AG10803 (cell line): ENCODE results near the gene GALNT17.

Experiments used
- DNase-seq: peaks from one replicate; pipeline ENCODE4 v3.0.0; 2010; ENCODE audit warnings: low read depth
- H3K4me3 ChIP-seq: 2 replicates; pipeline ENCODE4 v1.5.1; 2011; ENCODE audit warnings: mild to moderate bottlenecking, low read length, control low read depth
- TF ChIP-seq, protein P1 (sequence below): conservative IDR thresholded peaks from 2 replicates; pipeline ENCODE4 v1.5.1; 2011; ENCODE audit warnings: mild to moderate bottlenecking, low read length, control low read depth, inconsistent platforms

The GALNT17 gene

DNA sequence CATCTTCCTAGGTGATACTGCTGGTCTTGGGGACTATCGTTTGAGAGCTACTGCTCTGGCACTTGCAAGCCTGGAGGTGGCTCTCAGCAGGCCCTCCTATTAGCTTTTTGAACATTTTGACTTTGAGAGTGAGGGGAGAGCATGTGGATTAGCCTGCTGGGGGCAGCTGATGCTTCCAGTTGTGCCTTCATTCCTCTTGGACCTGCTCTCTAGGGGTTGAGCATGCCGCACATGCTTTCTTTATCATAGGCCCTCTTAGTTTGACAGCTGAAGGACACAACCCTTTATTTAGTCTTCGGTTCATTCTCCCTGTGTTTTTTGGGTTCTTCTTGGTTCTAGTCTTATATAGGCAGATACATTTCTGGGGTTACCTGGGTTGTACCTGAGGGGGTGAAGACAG is 132.1 kb downstream of the GALNT17 start:
- no peak for DNase-seq
- no peak overlapping the region for H3K4me3 ChIP-seq
- TF ChIP-seq, protein P1, sequence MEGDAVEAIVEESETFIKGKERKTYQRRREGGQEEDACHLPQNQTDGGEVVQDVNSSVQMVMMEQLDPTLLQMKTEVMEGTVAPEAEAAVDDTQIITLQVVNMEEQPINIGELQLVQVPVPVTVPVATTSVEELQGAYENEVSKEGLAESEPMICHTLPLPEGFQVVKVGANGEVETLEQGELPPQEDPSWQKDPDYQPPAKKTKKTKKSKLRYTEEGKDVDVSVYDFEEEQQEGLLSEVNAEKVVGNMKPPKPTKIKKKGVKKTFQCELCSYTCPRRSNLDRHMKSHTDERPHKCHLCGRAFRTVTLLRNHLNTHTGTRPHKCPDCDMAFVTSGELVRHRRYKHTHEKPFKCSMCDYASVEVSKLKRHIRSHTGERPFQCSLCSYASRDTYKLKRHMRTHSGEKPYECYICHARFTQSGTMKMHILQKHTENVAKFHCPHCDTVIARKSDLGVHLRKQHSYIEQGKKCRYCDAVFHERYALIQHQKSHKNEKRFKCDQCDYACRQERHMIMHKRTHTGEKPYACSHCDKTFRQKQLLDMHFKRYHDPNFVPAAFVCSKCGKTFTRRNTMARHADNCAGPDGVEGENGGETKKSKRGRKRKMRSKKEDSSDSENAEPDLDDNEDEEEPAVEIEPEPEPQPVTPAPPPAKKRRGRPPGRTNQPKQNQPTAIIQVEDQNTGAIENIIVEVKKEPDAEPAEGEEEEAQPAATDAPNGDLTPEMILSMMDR, result no peak

DNA sequence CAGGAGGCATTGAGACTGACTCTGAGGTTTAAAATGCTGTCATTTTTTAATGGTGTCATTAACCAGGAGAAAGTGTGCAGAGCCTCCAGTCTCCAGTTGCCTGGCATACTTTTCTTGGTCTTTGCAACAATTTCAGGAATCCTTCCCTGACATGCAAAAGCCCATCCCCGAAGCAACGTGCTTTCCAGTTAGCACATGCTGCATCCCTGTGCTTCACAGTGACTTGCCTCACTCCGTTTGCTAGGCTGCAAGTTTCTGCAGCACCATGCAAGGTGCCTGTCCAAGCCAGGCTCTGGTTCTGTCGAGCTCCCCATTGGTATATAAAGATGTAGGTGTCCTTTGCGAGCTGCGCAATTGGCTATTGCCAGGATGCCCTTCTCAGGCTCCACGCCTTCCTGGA is 135.0 kb downstream of the GALNT17 start:
- H3K4me3 ChIP-seq, result no peak overlapping the region
- DNase-seq, result no peak
- TF ChIP-seq, protein P1, result no peak

DNA sequence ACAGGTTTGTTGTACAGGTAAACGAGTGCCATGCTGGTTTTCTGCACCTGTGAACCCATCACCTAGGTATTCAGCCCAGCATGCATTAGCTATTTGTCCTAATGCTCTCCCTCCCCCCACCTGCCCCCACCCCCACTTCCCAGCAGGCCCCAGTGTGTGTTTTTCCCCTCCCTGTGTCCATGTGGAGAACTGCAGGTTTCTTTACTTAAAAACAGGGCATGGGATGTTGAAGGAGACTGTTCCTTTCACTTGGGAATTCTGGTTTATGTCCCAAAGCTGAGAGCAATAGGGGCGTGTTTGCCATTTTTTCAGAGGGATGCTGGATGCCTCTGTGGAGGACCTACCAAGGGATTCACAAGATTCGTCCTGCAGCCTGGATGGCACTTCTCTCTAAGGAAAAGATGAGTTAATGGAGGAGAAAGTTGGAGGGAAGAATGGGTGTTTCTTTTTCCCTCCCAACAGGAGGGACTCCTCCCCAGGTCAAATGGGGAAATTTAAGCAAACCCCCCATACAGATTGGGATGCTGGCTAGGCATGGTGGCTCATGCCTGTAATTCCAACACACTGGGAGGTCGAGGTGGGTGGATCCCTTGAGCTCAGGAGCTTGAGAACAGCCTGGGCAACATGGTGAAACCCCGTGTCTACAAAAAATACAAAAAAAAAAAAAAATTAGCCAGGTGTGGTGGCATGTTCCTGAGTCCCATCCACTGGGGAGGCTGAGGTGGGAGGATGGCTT is 136.0 kb downstream of the GALNT17 start:
- H3K4me3 ChIP-seq, result no peak overlapping the region
- TF ChIP-seq, protein P1, result no peak
- DNase-seq, result no peak

DNA sequence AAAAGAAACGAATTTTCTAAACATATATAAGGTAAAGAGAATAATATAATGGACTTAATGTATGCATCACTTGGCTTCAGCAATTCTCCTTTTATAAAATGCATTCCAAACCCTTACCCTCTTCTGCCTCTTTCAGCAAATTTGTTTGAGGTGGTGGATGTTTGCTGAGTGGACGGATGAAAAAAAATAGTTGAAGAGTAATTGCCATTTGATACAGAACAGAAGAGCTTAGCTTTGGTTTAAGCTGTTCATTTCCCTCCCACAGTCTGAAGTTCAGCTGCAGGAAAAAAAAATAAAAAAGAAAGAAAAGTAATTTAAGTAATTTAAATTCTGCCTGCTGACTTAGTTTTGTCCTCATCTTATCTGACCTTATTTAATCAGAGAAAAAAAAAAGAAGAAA is 138.6 kb downstream of the GALNT17 start:
- TF ChIP-seq, protein P1, result no peak
- no peak overlapping the region for H3K4me3 ChIP-seq
- DNase-seq, result no peak

DNA sequence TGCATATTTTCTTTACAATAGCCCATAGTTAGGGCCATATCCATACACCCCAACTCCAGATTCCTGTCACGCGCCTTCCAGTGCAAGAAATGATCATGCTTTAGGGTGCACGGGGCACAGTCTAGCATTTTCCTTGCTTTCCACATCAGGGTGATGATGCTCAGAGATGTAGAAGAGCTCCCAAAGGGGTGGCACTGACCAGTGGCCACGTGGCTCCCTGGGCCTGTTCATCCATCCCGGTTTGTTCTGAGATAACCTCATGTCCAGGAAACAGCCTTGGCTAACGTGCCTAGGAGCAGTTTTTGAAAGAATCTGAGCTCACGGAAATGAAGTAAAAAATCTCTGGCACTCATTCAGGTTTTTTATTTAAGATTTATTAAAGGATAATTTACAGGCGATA is 139.3 kb downstream of the GALNT17 start:
- H3K4me3 ChIP-seq, result no peak overlapping the region
- DNase-seq, result no peak
- TF ChIP-seq, protein P1, result no peak

DNA sequence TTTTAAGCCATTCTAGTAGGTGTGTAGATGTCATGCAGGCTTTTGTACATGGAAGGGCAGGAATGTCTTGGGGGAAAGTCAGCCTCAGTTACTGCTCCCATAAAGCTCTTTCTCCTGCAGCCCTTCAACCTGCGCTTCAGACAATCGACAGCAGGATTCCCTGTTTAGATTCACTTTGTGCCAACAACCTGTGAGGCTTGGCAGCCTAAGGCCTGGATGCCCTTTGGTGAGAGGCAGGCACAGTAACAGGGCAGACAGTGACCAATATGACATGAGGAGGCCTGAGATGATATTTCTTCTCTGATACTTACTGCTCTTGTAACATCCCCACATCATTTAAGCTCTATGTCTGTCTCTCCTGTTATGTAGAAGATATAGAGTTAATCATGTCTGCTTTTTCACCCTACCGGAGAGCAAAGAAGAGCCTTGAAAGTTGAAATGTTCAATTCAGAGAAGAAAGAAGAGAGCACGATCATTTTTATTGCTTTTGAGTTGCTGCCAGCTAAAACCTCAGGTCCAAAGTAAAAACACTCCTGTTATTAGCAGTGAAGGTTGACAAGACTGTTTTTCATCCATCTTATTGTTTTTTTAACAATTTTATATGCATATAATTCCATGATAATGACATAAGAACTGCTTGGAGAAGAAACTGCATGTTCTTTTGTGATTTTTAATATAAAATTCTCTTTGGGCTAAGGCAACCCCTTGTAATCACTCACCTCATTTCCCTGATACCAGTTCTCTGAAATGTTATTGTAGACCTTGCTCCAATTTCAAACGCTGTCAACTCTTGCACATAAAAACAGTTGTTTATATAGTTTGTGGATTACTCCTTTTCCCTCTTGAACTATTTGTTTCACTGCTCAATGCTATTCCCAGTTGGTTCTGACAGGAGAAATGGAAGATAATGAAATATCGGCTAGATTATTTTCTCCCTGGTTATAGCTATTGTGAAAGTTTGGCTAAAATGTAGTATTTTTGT is 140.9 kb downstream of the GALNT17 start:
- TF ChIP-seq, protein P1, result no peak
- H3K4me3 ChIP-seq, result no peak overlapping the region
- no peak for DNase-seq
